A549 (cell line): ENCODE results near the gene EMC8. TPM values are rescaled to one million over a fixed set of nuclear protein-coding genes. Genes with fewer than 3 reads are reported as not detected.

Experiments
- ATAC-seq, 2 experiments: fragments of 200-7000 bp in 1 of 2; fragments of >200 bp in 1 of 2; cut with Nextera tagmentation in 1 of 2; cut with Tn5 transposase in 1 of 2; 3 replicates each; pipeline versions ENCODE4 v1.8.0 to v1.9.1; 2018 to 2020; ENCODE audit warnings: mild to moderate bottlenecking in 1 of 2, moderate library complexity in 1 of 2
- CTCF ChIA-PET: fragments of 300-600 bp; sonication (Branson Sonifier 250); formaldehyde crosslinking; extraction: SDS; loops from one replicate; lab custom pipeline; 2021; ENCODE audit warnings: antibody characterized with exemption, inconsistent platforms; lab: Yijun Ruan, JAX
- POLR2A ChIA-PET: fragments of 350-600 bp; formaldehyde crosslinking; extraction: SDS; loops from one replicate; lab custom pipeline; 2021; ENCODE audit warnings: antibody characterized with exemption, inconsistent platforms; lab: Yijun Ruan, JAX
- DNase-seq, 2 experiments: peaks; one replicate each; pipeline versions ENCODE4 v3.0.0 to v3.0.0-alpha.2; 2011 to 2016; ENCODE audit warnings: low read depth in 1 of 2, low spot score in 1 of 2
- FAIRE-seq: peaks from 2 replicates; lab custom pipeline; 2011; peaks lifted over from hg19 to GRCh38; lab: Jason Lieb, UNC
- H3K27ac ChIP-seq, 2 experiments: fragments of >200 bp; sonication (Bioruptor Twin); formaldehyde crosslinking; 3 replicates each; pipeline ENCODE4 v1.5.1; 2016 to 2017
- H3K4me1 ChIP-seq: fragments of >200 bp; sonication (Bioruptor Twin); formaldehyde crosslinking; 3 replicates; pipeline ENCODE4 v1.6.1; 2016
- H3K4me2 ChIP-seq: fragments of >200 bp; sonication (Bioruptor Twin); formaldehyde crosslinking; 3 replicates; pipeline ENCODE4 v1.6.1; 2016
- H3K4me3 ChIP-seq: fragments of >200 bp; sonication (Bioruptor Twin); formaldehyde crosslinking; 3 replicates; pipeline ENCODE4 v1.5.1; 2016
- H3K9me3 ChIP-seq: fragments of >200 bp; sonication (Bioruptor Twin); formaldehyde crosslinking; 3 replicates; pipeline ENCODE4 v1.6.1; 2016
- ATOH8 ChIP-seq: fragments of 250-450 bp; sonication (Bioruptor Pico); IDR thresholded peaks from 2 replicates; pipeline ENCODE4 v1.5.0; 2020; ENCODE audit warnings: low read depth, mild to moderate bottlenecking, moderate library complexity
- BHLHE40 ChIP-seq: IDR thresholded peaks from 2 replicates; pipeline ENCODE4 v1.6.1; 2012; ENCODE audit warnings: low read depth, low read length, inconsistent platforms
- CBX2 ChIP-seq: fragments of 200-600 bp; sonication (generic); IDR thresholded peaks from 2 replicates; pipeline ENCODE4 v1.6.1; 2016; ENCODE audit warnings: low read depth, mild to moderate bottlenecking, borderline replicate concordance
- CBX8 ChIP-seq: fragments of 200-600 bp; sonication (generic); IDR thresholded peaks from 2 replicates; pipeline ENCODE4 v1.6.1; 2016
- CTCF ChIP-seq: fragments of >200 bp; sonication (Bioruptor Twin); formaldehyde crosslinking; IDR thresholded peaks from 3 replicates; pipeline ENCODE4 v1.5.1; 2016
- EHF ChIP-seq: fragments of 250-450 bp; sonication (Bioruptor Pico); IDR thresholded peaks from 2 replicates; pipeline ENCODE4 v1.5.0; 2020; ENCODE audit warnings: mild to moderate bottlenecking
- ELK1 ChIP-seq: fragments of 150-350 bp; IDR thresholded peaks from 2 replicates; pipeline ENCODE4 v1.6.1; 2014; ENCODE audit warnings: low read depth, mild to moderate bottlenecking, low read length
- EP300 ChIP-seq, 2 experiments: fragments of >200 bp; sonication (Bioruptor Twin); formaldehyde crosslinking; IDR thresholded peaks; 2 replicates in 1 of 2; 3 replicates in 1 of 2; pipeline ENCODE4 v1.6.1; 2016 to 2017
- HDAC2 ChIP-seq: fragments of 200-600 bp; sonication (generic); IDR thresholded peaks from 2 replicates; pipeline ENCODE4 v1.6.1; 2016
- HES2 ChIP-seq: fragments of >200 bp; sonication (Bioruptor Twin); formaldehyde crosslinking; IDR thresholded peaks from 2 replicates; pipeline ENCODE4 v1.6.1; 2016
- HOXB5 ChIP-seq: fragments of 250-450 bp; sonication (Bioruptor Pico); IDR thresholded peaks from 2 replicates; pipeline ENCODE4 v1.5.0; 2020; ENCODE audit warnings: mild to moderate bottlenecking, moderate library complexity
- JUNB ChIP-seq: fragments of >200 bp; sonication (Bioruptor Twin); formaldehyde crosslinking; IDR thresholded peaks from 2 replicates; pipeline ENCODE4 v1.6.1; 2016
- KDM5A ChIP-seq: fragments of 200-600 bp; sonication (generic); IDR thresholded peaks from 2 replicates; pipeline ENCODE4 v1.6.1; 2016; ENCODE audit warnings: antibody characterized with exemption, mild to moderate bottlenecking
- MAFK ChIP-seq: fragments of 450-650 bp; IDR thresholded peaks from 2 replicates; pipeline ENCODE4 v1.6.1; 2014; ENCODE audit not compliant: partially characterized antibody
- MAX ChIP-seq: IDR thresholded peaks from 2 replicates; pipeline ENCODE4 v1.6.1; 2012
- NFE2L2 ChIP-seq: fragments of 150-350 bp; conservative IDR thresholded peaks from 2 replicates; pipeline ENCODE4 v1.6.1; 2014; ENCODE audit warnings: low read length
- NPAS2 ChIP-seq: fragments of 250-450 bp; sonication (Bioruptor Pico); IDR thresholded peaks from 2 replicates; pipeline ENCODE4 v1.8.0; 2022; ENCODE audit warnings: mild to moderate bottlenecking, moderate library complexity, borderline replicate concordance
- NR3C1 ChIP-seq: fragments of >200 bp; sonication (Bioruptor Twin); formaldehyde crosslinking; IDR thresholded peaks from 3 replicates; pipeline ENCODE4 v1.6.1; 2017
- PBX3 ChIP-seq: IDR thresholded peaks from 2 replicates; pipeline ENCODE4 v1.6.1; 2012
- RARB ChIP-seq: fragments of 250-450 bp; sonication (Bioruptor Pico); IDR thresholded peaks from 2 replicates; pipeline ENCODE4 v1.8.0; 2021; ENCODE audit warnings: mild to moderate bottlenecking, moderate library complexity
- RCOR1 ChIP-seq: fragments of 150-350 bp; IDR thresholded peaks from 2 replicates; pipeline ENCODE4 v1.6.1; 2014; ENCODE audit warnings: antibody characterized with exemption, low read length, low read depth
- REST ChIP-seq: fragments of 200-600 bp; sonication (generic); IDR thresholded peaks from 2 replicates; pipeline ENCODE4 v1.6.1; 2016; ENCODE audit warnings: antibody characterized with exemption, mild to moderate bottlenecking, moderate library complexity
- RNF2 ChIP-seq: fragments of 200-600 bp; sonication (generic); IDR thresholded peaks from 2 replicates; pipeline ENCODE4 v1.6.1; 2016; ENCODE audit warnings: low read depth, mild to moderate bottlenecking, antibody characterized with exemption, moderate library complexity, borderline replicate concordance
- TP53 ChIP-seq: fragments of 250-450 bp; sonication (Bioruptor Pico); IDR thresholded peaks from 2 replicates; pipeline ENCODE4 v1.5.0; 2021; ENCODE audit warnings: mild to moderate bottlenecking, moderate library complexity
- WGBS: methylation state at CpG from one replicate; pipeline ENCODE4 v1.1.6; 2017; ENCODE audit errors: missing lambda C conversion rate; 5-methylcytosine and 5-hydroxymethylcytosine counted together
- polyA plus RNA-seq, 4 experiments: library from polyadenylated mRNA; depleted of rRNA in 3 of 4; stranded (reverse); fragments of >200 nt; fragmentation: RNase III in 1 of 4; extraction: RNeasy Plus Mini Kit Qiagen cat#74134 plus additional on column Dnase treatment in 1 of 4; gene quantifications; 2 replicates in 3 of 4; 3 replicates in 1 of 4; pipeline ENCODE4 v1.2.3, GENCODE V29; 2011 to 2017

EMC8 gene
- polyA plus RNA-seq, 2 of the 4 experiments (the other 2 are of a cell fraction), result 43.0 to 53.2 TPM

GRCh38 chr16:85755929-85756768 lies 43.2 kb downstream of the EMC8 start:
- POLR2A ChIA-PET, result no interaction called here
- WGBS, result 80% methylated on average over 25 of the region's 25 CpGs

GRCh38 chr16:85754413-85754812 lies 44.9 kb downstream of the EMC8 start:
- Histone ChIP-seq H3K4me1 (peaks cover 19% of the 10 kb centered on the region), H3K27ac (no peak overlapping the region), H3K4me3 (no peak overlapping the region), H3K9me3 (no peaks in the 10 kb centered on the region), H3K4me2 (no peak overlapping the region)
- no peak for DNase-seq
- CTCF ChIA-PET, result interaction anchor here (0.6 to 1.7 kb wide), 4 partner anchors 13 to 479 kb away, joined by 3 to 7 read pairs (median 4); no protein-coding TSS in a partner anchor
- TF ChIP-seq TP53 (CRISPR knock-in tag) (no peak), KDM5A (no peak), ELK1 (no peak), MAX (no peak), RNF2 (no peak), CTCF (no peak), CBX2 (no peak), EP300 (IDR thresholded peaks at IDR 0.05) (no peak), HOXB5 (CRISPR knock-in tag) (no peak), RCOR1 (no peak), NFE2L2 (no peak), PBX3 (no peak), HDAC2 (no peak), EHF (no peak)
- POLR2A ChIA-PET, result no interaction called here
- ATAC-seq, result no peak
- FAIRE-seq, result no peak
- 67% methylated on average over 5 of the region's 7 CpGs for WGBS

More at GRCh38 chr16:85755929-85756768, 43.2 kb downstream of the EMC8 start:
- DNase-seq, result no peak
- no peak overlapping the region for H3K4me2 ChIP-seq
- no peak for TF ChIP-seq RNF2
- TF ChIP-seq CBX8, result no peak
- TF ChIP-seq HES2, result no peak
- no peak for TF ChIP-seq NR3C1
- TF ChIP-seq NFE2L2, result no peak
- TF ChIP-seq HOXB5 (CRISPR knock-in tag), result no peak
- TF ChIP-seq KDM5A, result no peak
- no peak for TF ChIP-seq REST
- no peak for TF ChIP-seq MAFK
- TF ChIP-seq EP300 (IDR thresholded peaks at IDR 0.05), result no peak
- no peak for TF ChIP-seq NPAS2 (CRISPR knock-in tag)
- no peak for TF ChIP-seq RARB (CRISPR knock-in tag)
- TF ChIP-seq BHLHE40, result no peak
- no peak for TF ChIP-seq JUNB
- no peak for TF ChIP-seq ATOH8 (CRISPR knock-in tag)
- TF ChIP-seq, all 56 proteins: peak for 0
- Histone ChIP-seq H3K4me1 (peaks cover 14% of the 10 kb centered on the region), H3K4me3 (no peak overlapping the region), H3K27ac (no peak overlapping the region), H3K9me3 (no peaks in the 10 kb centered on the region)
- no peak for ATAC-seq
- FAIRE-seq, result no peak
- CTCF ChIA-PET, result interaction anchor here (1.1 kb wide), 1 partner anchor 39 kb away, joined by 4 read pairs; no protein-coding TSS in a partner anchor
